PC-9 (cell line): ENCODE measurements around the gene SIPA1. TPM values are rescaled to one million over a fixed set of nuclear protein-coding genes. Genes with fewer than 3 reads are reported as not detected.

Source experiments
- BruUV-seq: library from RNA; stranded (reverse); fragments of 400-500 nt; replicated peaks from 2 replicates; lab custom pipeline; 2021; lab: Mats Ljungman, UMichigan
- CTCF ChIA-PET: fragments of 300-600 bp; sonication (Branson Sonifier 250); formaldehyde crosslinking; loops from one replicate; lab custom pipeline; 2022; ENCODE audit warnings: antibody characterized with exemption; lab: Charles Lee
- POLR2A ChIA-PET: fragments of 300-600 bp; sonication (Branson Sonifier 250); formaldehyde crosslinking; loops from one replicate; lab custom pipeline; 2022; ENCODE audit warnings: antibody characterized with exemption; ENCODE audit not compliant: unreplicated experiment; lab: Charles Lee
- DNase-seq, 2 experiments: peaks; one replicate each; pipeline versions ENCODE4 v3.0.0 to v3.0.0-alpha.2; 2015 to 2022; ENCODE audit warnings: mixed read lengths in 1 of 2
- H2AFZ ChIP-seq: fragments of 200-600 bp; sonication (generic); 2 replicates; pipeline ENCODE4 v1.8.1; 2017; ENCODE audit warnings: antibody characterized with exemption
- H3F3A ChIP-seq: fragments of 200-600 bp; sonication (generic); 2 replicates; pipeline ENCODE4 v1.8.1; 2017; ENCODE audit warnings: antibody characterized with exemption, mild to moderate bottlenecking, low read depth; ENCODE audit not compliant: insufficient read depth
- H3K27ac ChIP-seq: fragments of 200-600 bp; sonication (generic); 2 replicates; pipeline ENCODE4 v1.6.1; 2016; ENCODE audit warnings: mixed run types
- H3K27me3 ChIP-seq: fragments of 200-600 bp; sonication (generic); 2 replicates; pipeline ENCODE4 v1.6.1; 2016; ENCODE audit warnings: low read depth, mixed run types; ENCODE audit not compliant: insufficient read depth
- H3K36me3 ChIP-seq: fragments of 200-600 bp; sonication (generic); 2 replicates; pipeline ENCODE4 v1.6.1; 2016; ENCODE audit warnings: low read depth, mixed run types
- H3K4me1 ChIP-seq: fragments of 200-600 bp; sonication (generic); replicated peaks from 2 replicates; pipeline ENCODE4 v1.6.1; 2016; ENCODE audit warnings: mixed run types; ENCODE audit not compliant: insufficient read depth
- H3K4me2 ChIP-seq: fragments of 200-600 bp; sonication (generic); 2 replicates; pipeline ENCODE4 v1.6.1; 2017; ENCODE audit warnings: mixed run types
- H3K4me3 ChIP-seq: fragments of 200-600 bp; sonication (generic); 2 replicates; pipeline ENCODE4 v1.6.1; 2016; ENCODE audit warnings: mixed run types
- H3K79me2 ChIP-seq: fragments of 200-600 bp; sonication (generic); 2 replicates; pipeline ENCODE4 v1.6.1; 2017; ENCODE audit warnings: low read depth, mixed run types
- H3K9me2 ChIP-seq: fragments of 200-600 bp; sonication (generic); 2 replicates; pipeline ENCODE4 v1.8.1; 2017; ENCODE audit warnings: mild to moderate bottlenecking; ENCODE audit not compliant: insufficient read depth
- H3K9me3 ChIP-seq: fragments of 200-600 bp; sonication (generic); 2 replicates; pipeline ENCODE4 v1.8.1; 2016; ENCODE audit warnings: low read depth; ENCODE audit not compliant: insufficient read depth
- H4K20me1 ChIP-seq: fragments of 200-600 bp; sonication (generic); 2 replicates; pipeline ENCODE4 v1.8.1; 2017; ENCODE audit not compliant: insufficient read depth
- CTCF ChIP-seq: fragments of 200-600 bp; sonication (generic); conservative IDR thresholded peaks from 2 replicates; pipeline ENCODE4 v1.6.1; 2017; ENCODE audit warnings: mixed run types, antibody characterized with exemption, mild to moderate bottlenecking, moderate library complexity
- EZH2 ChIP-seq: fragments of 200-600 bp; sonication (generic); IDR thresholded peaks from 2 replicates; pipeline ENCODE4 v1.8.0; 2017; ENCODE audit warnings: antibody characterized with exemption, low read depth
- intact Hi-C: fragments of 100-400 bp; cut with micrococcal nuclease; formaldehyde crosslinking; loops from one replicate; pipeline ENCODE4 v1.10.0; 2022; ENCODE audit not compliant: unreplicated experiment
- total RNA-seq: library from RNA; stranded (reverse); gene quantifications from 2 replicates; pipeline ENCODE4 v1.2.3, GENCODE V29; 2021

SIPA1 gene
- total RNA-seq, 1 experiment from 2014 or later: 65.6 TPM

GRCh38 chr11:65695459-65696241 is 57.7 kb downstream of the SIPA1 start:
- no peak overlapping the region for H3K4me3 ChIP-seq
- no TSS peak for BruUV-seq
- H3K4me2 ChIP-seq: no peak overlapping the region
- TF ChIP-seq CTCF: no peak
- no peak for TF ChIP-seq EZH2
- peaks cover 6% of the 10 kb centered on the region; the same call in 1 of the 2 replicates for H3F3A ChIP-seq
- ChIA-PET POLR2A (interaction anchor here (0.6 to 0.7 kb wide), 2 partner anchors 13 to 17 kb away, joined by 3 to 8 read pairs; partner anchors contain the start of gene KAT5), CTCF (interaction anchor here (0.6 kb wide), 1 partner anchor 12 kb away, joined by 3 read pairs; no protein-coding TSS in a partner anchor)
- 0 out of 2 replicates have a peak, but pooled peaks cover 18% of the 10 kb centered on the region for H3K27me3 ChIP-seq
- H3K36me3 ChIP-seq: no peaks in the 10 kb centered on the region
- no peaks in the 10 kb centered on the region for H3K79me2 ChIP-seq
- H3K9me3 ChIP-seq: no peaks in the 10 kb centered on the region
- peak in 1 of 2 experiments; percentile 44 for DNase-seq
- no peak overlapping the region for H2AFZ ChIP-seq
- H4K20me1 ChIP-seq: no peaks in the 10 kb centered on the region
- no peak overlapping the region for H3K27ac ChIP-seq
- H3K4me1 ChIP-seq: no peaks in the 10 kb centered on the region
- intact Hi-C loops: no loop called here
- no peaks in the 10 kb centered on the region for H3K9me2 ChIP-seq

- Histone ChIP-seq H3K36me3 (no peaks in the 10 kb centered on the region), H2AFZ (no peak overlapping the region), H3F3A (peaks cover 6% of the 10 kb centered on the region; the same call in 1 of the 2 replicates), H3K4me3 (no peak overlapping the region), H3K9me3 (no peaks in the 10 kb centered on the region), H3K27ac (no peak overlapping the region), H3K27me3 (peaks cover 24% of the 10 kb centered on the region; the same call in 1 of the 2 replicates), H3K9me2 (no peaks in the 10 kb centered on the region), H4K20me1 (no peaks in the 10 kb centered on the region), H3K4me2 (no peak overlapping the region), H3K4me1 (no peaks in the 10 kb centered on the region), H3K79me2 (no peaks in the 10 kb centered on the region)
- CTCF ChIA-PET: interaction anchor here (0.5 kb wide), 1 partner anchor 54 kb away, joined by 9 read pairs; no protein-coding TSS in a partner anchor
- BruUV-seq: no TSS peak
- DNase-seq: no peak
- POLR2A ChIA-PET: no interaction called here
- intact Hi-C loops: no loop called here
- TF ChIP-seq CTCF (no peak), EZH2 (no peak)
Observed at GRCh38 chr11:65696802-65697552, 59.1 kb downstream of the SIPA1 start.

DNA sequence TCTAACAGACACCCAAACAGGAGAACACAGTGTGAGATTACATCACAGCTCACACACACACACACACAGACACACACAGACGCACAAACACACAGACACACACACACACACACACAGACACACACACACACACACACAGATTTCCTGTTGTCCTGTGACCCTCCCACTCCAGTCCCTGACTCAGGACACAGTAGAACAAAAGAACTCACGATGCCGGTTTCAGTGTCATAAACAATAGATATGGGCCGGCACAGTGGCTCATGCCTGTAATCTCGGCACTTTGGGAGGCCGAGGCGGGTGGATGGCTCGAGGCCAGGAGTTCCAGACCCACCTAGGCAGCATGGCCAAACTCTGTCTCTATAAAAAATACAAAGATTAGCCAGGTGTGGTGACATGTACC is 60.3 kb downstream of the SIPA1 start:
- DNase-seq: no peak
- Histone ChIP-seq H3K4me2 (no peak overlapping the region), H2AFZ (no peak overlapping the region), H3K36me3 (no peaks in the 10 kb centered on the region), H3K27ac (no peak overlapping the region), H3K4me1 (no peaks in the 10 kb centered on the region), H4K20me1 (no peaks in the 10 kb centered on the region), H3K9me2 (no peaks in the 10 kb centered on the region), H3K4me3 (no peak overlapping the region), H3F3A (peaks cover 6% of the 10 kb centered on the region; the same call in 1 of the 2 replicates), H3K79me2 (no peaks in the 10 kb centered on the region), H3K9me3 (no peaks in the 10 kb centered on the region), H3K27me3 (peaks cover 26% of the 10 kb centered on the region; the same call in 1 of the 2 replicates)
- TF ChIP-seq EZH2 (no peak), CTCF (no peak)
- ChIA-PET POLR2A (no interaction called here), CTCF (no interaction called here)
- intact Hi-C loops: no loop called here
- BruUV-seq: no TSS peak
